ENCODE measurements around the gene PDS5A.

DNA sequence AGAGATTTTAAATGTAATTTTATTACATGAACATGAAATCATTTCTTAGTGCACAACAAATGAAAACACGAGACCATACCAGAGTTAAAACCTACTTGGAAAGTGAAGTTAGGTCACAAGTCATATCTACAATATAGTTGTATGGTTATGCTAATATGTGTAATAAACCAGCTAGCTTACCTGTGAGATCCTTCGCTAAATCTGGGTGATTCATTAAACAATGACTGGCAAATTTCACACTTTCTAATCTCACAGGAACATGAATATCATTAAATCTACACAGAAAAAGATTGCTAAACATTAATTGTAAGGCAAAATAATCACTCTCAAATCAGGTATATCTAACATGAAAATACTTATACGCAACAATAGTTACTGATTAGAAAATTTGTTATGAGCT, 67.6 kb downstream of the PDS5A start:
- TF ChIP-seq, protein P1, sequence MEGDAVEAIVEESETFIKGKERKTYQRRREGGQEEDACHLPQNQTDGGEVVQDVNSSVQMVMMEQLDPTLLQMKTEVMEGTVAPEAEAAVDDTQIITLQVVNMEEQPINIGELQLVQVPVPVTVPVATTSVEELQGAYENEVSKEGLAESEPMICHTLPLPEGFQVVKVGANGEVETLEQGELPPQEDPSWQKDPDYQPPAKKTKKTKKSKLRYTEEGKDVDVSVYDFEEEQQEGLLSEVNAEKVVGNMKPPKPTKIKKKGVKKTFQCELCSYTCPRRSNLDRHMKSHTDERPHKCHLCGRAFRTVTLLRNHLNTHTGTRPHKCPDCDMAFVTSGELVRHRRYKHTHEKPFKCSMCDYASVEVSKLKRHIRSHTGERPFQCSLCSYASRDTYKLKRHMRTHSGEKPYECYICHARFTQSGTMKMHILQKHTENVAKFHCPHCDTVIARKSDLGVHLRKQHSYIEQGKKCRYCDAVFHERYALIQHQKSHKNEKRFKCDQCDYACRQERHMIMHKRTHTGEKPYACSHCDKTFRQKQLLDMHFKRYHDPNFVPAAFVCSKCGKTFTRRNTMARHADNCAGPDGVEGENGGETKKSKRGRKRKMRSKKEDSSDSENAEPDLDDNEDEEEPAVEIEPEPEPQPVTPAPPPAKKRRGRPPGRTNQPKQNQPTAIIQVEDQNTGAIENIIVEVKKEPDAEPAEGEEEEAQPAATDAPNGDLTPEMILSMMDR (IDR thresholded peaks at IDR 0.05; ENCODE audit: extremely low read depth in 1 of 2, insufficient read depth in 1 of 2, low read depth in 1 of 2, low read length in 2 of 2): no peak
- TF ChIP-seq POLR2A (IDR thresholded peaks at IDR 0.05; ENCODE audit: low read depth, low read length): no peak
- TF ChIP-seq FOS (IDR thresholded peaks at IDR 0.05; ENCODE audit: borderline replicate concordance, insufficient read depth, low read length): no peak
- no peak for TF ChIP-seq POLR2AphosphoS5 (IDR thresholded peaks at IDR 0.05; ENCODE audit: insufficient read depth, low read depth, low read length)
- no peak for TF ChIP-seq JUN (IDR thresholded peaks at IDR 0.05; ENCODE audit: borderline replicate concordance, insufficient read depth, insufficient read length, low read depth)
- TF ChIP-seq, protein P2, sequence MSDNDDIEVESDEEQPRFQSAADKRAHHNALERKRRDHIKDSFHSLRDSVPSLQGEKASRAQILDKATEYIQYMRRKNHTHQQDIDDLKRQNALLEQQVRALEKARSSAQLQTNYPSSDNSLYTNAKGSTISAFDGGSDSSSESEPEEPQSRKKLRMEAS (IDR thresholded peaks at IDR 0.05; ENCODE audit: insufficient read depth, insufficient read length): no peak
